Measurements from ENCODE around the gene MS4A1.
"Not testable (repeated sequence)": the region's sequence is repeated elsewhere in the genome, so short reads cannot be mapped to it uniquely, and the experiment has no call there.

MS4A1 gene

DNA sequence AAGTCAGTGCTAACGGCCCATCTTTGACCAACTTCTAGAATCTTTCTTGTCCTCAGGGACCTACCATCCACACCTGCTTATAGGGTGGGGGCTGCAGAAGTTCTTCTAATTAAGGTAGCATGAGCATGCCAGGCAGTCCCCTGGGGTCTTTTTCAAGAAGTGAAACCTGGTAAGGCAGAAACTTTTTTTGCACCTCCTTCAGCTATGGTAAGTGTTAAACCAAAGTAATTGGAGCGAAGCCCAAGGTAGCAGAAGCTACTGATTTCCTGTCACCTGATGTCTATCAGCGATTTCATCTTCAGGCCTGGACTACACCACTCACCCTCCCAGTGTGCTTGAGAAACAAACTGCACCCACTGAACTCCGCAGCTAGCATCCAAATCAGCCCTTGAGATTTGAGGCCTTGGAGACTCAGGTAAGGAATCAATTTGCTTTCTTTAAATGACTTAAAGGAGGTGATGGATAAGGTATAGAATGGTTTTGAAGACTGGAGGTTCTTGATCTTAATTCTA is at the start of gene MS4A1:
MS4A1 (plus strand) TSS at position 317 of the 512 bp plus-strand sequence. CDS start 6,528 bp downstream, outside the sequence.
- no peak for DNase-seq

DNA sequence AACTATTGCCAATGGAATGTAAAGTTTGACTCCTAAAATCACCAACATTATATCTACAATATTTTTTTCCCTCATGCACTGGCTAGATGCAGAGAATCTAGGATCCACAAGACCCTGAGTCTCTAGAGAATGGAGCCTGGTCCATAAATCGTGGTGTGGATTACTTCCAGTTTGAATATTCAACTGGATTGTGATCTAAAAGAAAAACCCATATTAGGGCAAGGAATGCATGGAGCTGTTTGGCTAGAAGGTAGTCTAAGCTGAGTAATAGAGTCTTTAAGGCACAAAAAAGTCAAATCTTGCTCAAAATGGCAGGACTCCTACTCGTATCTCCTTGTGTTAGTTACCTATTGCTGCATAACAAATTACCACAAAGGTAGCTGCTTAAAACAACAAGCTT is 35.6 kb upstream of the MS4A1 start:
- no peak for DNase-seq

DNA sequence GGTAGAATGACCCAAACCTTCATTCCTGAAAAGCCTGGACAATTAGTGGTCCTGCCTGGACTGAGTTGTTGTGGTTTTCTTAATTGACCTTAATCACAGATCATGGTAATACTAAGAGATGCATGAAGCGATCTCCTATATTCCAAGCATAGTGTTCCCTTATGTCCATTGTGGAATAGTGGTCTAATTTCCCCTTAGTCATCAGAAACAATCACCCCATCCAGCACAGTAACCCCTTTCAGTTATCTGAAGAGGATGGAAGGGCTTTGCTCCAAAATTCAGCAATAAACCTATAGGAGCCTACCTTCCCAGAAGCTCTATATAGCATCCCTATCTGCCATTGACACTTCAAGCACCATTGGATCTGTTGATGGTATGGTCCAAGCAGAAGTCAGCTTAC is 33.0 kb upstream of the MS4A1 start:
- no peak for DNase-seq

DNA sequence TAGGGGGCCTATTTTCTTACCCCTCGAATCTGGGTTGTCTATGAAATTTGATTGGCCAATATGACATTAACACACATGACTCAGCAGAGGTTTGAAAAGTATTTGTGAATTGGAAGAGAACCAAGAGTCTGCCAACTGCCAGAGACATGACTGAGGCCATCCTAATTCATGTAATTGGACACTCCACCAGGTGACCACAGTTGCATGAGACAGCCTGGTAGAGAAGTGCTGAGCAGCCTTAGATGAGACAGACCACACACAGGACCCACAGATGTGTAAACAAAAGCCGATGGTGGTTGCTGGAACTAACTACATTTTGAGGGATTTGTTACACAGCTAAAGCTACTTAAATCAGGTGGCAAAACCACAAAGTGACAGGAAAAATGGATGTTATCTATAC is 27.1 kb upstream of the MS4A1 start:
- peak; percentile 7 for DNase-seq

DNA sequence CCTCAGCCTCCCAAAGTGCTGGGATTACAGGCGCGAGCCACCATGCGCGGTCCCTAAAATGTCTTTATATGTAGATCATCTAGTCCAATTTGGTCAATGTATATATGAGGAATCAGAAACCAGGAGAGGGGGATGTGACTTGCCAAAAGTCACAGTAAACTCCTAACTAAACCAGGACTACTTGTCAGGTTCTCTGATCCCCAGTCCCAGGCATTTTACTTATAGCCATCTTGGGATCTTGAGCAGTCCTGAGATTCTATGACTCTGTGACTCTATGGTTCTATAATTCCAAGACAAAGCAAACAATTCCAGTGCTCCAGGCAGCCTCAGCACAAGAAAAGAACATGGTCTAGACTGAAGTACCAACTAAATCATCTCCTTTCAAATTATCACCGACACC is 26.4 kb upstream of the MS4A1 start, which contains the start of gene MS4A5:
MS4A5 (plus strand) TSS at position 301 of the 400 bp plus-strand sequence. CDS start 103 bp downstream, outside the sequence.
- no peak for DNase-seq

DNA sequence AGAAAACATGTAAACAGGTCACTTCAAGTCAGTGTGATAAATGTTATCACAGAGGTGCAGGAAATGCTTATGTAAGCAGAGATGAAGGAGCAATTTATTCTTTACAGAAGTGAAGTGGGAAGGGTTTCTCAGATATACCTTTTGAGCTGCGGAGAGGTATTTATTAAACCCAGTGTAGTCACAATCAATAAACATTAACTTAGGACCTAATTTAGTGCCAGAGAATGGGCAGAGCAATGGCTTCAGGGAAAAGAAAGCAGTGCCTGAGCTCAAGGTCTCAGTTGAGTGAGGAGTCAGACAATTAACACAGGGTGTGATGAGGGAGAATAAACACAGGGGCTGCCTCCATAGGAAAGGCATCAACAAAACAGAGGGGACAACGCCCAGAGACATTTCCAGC is 24.4 kb upstream of the MS4A1 start:
- DNase-seq: no peak

DNA sequence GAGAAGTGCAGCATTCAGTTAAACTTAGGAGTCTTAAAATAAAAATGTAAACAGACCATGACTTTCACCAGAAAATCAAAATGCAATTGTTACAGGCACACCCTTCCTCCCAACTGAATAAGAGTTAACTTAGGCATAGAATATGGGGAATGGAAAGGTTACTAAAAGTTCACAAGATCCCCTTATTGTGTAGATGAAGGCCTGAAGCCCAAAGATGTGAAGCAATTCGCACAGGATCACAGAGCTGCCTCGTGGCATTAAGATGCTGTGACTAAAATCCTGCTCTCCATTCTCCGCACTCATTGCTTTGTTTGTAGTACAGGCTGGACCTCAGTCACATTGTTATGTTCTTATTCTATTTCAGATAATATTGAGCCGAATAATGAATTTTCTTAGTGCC is 22.2 kb upstream of the MS4A1 start:
- no peak for DNase-seq

DNA sequence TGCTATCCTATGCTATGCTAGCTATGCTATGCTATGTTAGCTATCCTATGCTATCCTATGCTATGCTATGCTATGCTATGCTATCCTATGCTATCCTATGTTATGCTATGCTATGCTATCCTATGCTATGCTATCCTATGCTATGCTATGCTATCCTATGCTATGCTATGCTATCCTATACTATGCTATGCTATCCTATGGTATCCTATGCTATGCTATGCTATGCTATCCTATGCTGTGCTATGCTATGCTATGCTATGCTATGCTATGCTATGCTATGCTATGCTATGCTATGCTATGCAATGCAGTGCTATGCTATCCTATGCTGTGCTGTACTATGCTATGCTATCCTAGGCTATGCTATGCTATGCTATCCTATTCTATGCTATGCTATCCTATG is 8.6 kb upstream of the MS4A1 start:
- no peak for DNase-seq

DNA sequence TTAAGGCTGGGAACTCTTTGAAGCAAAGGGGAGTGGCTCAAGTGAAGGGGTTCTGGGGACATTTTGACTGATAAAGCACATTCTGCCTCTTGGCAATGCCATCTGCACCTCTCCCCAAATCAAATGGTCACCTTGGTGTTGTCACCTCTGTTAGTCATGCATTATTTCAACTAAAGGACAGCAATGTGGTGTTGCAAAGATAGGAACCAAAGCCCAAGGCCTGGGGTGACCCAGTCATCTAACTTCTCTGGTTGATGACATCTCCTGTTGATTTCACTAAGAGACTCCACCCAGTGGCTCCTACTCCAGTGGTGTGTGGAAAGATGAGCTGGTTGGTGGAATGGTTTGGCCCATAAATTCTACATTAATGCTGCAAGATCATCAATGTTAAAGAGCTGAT is 7.8 kb upstream of the MS4A1 start:
- DNase-seq: no peak

DNA sequence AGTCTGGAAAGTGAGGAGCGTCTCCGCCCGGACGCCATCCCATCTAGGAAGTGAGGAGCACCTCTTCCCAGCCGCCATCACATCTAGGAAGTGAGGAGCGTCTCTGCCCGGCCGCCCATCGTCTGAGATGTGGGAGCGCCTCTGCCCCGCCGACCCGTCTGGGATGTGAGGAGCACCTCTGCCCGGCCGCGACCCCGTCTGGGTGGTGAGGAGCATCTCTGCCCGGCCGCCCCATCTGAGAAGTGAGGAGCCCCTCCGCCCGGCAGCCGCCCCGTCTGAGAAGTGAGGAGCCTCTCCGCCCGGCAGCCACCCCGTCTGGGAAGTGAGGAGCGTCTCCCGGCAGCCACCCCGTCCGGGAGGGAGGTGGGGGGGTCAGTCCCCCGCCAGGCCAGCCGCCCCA is 4.5 kb upstream of the MS4A1 start:
- not testable (repeated sequence) for DNase-seq

DNA sequence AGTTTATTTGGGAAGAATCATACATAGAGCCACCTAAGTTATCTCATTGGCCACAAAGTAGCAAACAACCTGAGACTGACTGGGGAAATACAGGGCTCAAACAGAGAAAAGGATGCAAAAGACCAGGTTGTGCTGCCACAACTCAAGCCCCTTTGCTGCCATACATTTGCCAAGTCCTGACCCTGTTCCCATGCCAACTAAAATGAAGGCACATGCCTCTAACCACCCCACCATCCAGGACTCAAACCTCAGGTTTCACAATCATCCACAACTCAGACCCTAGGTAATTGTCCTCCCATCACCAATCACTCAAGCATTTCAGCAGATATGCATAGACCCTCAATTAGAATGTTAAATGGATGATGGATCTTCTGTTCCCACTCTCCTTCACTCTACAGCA is 1.4 kb upstream of the MS4A1 start:
- DNase-seq: no peak

DNA sequence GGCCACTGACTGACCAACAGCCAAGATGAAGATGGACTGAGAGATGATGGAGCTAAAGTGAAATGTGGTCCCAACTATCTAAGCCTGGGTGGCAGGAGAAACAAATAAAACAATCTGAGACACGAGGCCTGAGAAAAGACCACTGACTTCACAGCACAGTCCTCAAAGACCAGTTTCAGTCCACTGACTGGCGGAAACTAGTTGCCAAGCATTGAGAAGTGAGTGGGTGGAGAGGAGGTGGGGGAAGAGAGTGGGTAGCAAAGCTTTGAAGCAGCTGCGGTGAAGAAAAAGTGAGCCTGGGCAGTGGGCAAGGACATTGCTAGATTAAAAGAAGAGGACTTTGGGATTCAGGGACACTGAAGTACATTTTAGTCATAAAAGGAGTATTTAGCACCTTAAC is 1.9 kb downstream of the MS4A1 start:
- no peak for DNase-seq

DNA sequence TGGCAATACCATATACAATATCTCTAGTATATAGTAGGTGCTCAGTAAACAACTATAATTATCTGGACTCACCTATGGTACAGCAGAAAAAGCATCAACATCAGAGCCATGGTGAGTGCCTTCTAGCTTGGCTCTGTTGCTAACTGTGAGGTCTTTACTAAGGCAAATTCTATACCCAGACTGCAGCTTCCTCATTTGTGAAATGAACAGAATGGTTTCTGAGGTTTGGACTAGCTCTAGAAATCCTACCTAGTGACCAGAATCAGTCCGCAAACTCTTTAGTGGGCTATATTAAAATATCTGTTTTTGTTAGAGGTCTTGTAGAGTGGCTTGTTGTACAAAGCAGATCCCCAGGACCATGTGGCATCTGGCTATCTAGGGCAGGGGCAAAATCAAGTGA is 3.7 kb downstream of the MS4A1 start:
- no peak for DNase-seq

DNA sequence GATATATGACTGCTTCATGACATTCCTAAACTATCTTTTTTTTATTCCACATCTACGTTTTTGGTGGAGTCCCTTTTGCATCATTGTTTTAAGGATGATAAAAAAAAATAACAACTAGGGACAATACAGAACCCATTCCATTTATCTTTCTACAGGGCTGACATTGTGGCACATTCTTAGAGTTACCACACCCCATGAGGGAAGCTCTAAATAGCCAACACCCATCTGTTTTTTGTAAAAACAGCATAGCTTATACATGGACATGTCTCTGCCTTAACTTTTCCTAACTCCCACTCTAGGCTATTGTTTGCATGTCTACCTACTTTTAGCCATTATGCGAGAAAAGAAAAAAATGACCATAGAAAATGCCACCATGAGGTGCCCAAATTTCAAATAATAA is 13.2 kb downstream of the MS4A1 start:
- DNase-seq: no peak

DNA sequence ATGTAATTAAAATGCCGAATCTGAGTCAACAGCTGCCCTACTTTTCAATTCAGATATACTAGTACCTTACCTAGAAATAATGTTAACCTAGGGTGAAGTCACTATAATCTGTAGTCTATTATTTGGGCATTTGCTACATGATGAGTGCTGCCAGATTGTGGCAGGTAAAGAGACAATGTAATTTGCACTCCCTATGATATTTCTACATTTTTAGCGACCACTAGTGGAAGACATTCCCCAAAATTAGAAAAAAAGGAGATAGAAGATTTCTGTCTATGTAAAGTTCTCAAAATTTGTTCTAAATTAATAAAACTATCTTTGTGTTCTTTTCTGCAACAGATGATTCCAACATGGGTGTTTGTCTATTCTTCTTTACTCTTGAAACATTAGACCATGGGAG is 14.1 kb downstream of the MS4A1 start:
- no peak for DNase-seq

DNA sequence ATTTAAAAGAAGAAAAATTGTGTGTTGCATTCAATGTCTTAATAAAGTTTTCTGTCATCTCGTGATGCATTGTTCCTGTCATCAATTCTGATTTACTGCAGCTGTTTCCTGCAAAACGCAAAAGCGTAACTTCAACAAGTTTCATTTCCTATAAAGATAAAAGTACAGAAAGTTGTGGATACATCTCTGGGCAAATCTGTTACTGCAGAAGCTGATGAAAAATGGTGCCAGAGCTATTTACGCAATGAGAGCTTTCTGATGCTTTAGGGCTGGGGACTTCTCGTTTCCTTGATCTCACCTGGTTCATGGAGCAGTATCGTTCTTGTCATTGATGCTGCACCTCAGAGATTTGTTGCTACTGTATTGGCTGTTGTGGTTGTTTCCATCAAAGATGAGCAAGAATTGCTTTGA is 21.4 kb downstream of the MS4A1 start:
- DNase-seq: peak; percentile 34

DNA sequence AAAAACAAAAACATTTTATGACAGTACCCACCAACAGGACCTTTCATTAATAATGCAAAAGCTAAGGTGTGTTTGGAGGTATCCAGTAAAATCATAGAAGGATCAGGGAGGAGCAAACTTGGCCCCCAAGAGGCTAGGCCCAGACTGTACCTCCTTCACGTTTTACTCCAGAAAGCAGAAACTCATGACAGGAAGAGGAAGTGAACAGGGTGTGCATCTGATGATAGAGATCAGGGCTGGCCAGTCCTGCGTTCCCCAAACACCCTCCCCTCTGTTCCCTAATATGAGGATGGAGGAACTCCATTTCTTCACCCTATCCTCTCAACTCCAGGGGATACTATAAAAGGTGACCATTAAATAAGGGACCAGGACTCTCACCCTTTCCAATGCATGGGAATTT is 26.7 kb downstream of the MS4A1 start:
- peak; percentile 76 for DNase-seq

DNA sequence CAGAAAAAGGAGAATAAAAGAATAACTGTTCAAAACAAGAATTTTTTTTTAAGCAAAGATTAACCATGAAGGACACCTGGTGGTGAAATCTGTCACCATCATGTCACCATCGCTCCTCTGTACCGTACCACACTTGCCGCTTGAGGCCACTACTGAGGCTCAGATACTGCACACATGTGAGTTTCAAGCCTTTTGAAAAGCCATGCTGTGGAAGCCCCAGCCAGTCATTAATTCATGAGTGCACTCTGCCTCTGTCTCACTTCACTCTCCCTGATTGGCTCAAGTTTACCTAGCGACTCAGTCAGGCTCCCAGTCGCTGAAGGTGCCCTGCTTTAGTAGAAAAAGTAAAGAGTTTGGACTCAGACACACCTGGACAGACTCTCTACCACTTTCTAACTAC is 30.3 kb downstream of the MS4A1 start:
- DNase-seq: peak; percentile 61

DNA sequence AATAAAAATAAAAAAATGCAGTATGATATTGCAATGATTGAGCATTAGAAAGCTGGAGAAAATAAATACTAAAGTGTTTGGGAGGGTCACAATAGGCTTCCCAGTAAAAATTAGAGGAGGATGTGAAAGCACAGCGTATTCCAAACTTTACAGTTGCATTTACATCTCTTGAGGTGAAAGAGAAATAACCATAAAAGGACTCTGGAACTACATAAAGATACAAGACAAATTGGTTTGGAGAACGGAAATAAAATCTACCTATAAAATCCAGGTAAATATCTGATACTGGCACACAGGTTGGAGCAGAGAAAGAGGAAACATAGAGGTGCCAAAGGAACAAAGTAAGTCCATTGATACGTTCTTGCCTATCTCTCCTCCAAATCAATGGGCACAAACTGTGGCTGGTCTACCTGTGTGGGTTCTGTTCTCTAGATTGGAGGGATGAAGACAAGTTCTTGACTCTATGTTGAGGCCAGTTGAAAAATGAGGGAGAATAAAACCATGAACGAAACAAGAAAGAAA is 36.9 kb downstream of the MS4A1 start, which contains the start of gene MS4A12:
MS4A12 (plus strand) TSS at position 291 of the 522 bp plus-strand sequence. CDS start 4,541 bp downstream, outside the sequence.
- no peak for DNase-seq

DNA sequence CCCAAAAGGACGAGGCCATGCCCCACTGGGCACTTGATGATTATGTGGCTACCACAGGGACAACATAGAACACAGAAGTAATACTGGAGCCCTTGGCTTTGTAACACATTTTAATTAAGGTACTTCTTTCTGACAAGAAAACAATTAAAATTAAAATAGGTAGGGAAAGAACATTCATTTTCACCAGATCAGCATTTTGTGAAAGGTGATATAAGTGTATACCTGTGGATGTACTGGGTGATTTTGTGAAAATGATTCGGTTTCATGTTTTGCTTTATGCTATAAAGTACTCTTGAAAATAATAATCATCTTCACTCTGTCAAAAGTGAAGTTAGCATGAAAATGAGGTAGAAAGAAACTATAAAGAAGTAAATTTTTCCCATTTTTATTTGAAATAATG is 37.8 kb downstream of the MS4A1 start:
- no peak for DNase-seq

DNA sequence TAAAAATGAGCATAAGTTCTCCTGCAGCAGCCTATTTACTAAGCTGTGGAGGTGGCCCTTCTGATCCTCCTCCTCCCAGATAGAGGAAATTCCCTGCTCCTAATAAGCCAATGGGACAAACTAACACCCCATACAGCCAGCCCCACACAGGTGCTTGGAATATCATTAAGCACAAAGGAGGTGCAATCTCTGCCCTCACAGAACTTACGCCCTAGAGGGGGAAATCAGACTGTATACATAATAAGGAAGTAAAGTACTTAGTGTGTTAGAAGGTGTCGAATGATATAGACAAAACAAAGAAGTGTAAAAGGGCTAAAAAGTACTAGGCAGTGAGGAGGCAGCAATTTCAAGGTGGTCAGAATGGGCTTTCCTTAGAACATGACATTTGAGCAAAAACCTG is 42.8 kb downstream of the MS4A1 start:
- DNase-seq: no peak

DNA sequence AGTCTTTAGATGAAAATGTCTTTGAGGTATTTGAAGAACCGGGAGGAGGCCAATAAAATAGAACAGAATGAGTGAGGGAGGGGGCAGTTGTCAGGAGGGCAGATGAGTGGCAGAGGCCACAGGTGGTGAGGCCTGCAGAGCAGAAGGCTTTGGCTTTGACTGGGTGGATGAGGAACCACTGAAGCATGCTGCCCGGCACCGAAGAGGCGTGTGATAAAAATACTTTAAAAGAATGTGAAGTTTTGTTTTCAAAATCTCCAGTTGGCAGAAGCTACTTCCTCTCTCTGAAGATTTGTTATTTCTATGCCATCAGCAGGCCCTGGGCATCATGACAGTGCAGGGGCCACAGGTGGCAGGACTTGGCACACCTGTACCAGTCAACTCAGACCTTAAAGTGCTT is 43.2 kb downstream of the MS4A1 start:
- DNase-seq: no peak

DNA sequence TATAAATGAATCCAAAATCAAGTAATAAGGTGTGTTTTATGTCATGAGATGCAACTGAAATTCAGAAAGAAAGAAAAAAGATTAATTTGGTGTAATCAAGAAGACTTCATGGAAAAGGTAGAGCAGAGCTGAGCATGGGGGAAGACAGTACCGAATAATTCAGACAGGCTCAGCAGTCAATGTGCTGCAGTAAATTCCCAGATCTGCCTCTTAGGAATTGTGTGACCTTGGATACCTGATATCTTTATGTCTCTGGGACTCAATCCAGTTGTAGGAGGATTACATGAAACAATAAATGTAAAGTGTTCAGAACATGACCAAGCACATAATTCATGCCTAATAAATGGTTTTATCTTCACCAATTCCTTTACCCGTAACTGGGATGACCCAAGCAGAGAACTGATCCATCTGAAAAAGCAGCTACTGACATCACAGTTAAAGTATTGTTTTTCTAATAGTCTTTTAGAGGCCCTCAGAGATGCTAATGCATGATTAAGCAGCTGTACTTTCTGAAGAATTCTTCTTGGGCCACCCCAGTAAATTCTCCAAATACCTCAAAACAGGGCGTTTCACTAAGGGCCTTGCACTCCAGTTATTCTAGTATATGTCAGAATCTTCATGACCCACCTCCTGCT is 44.7 kb downstream of the MS4A1 start:
- DNase-seq: no peak

DNA sequence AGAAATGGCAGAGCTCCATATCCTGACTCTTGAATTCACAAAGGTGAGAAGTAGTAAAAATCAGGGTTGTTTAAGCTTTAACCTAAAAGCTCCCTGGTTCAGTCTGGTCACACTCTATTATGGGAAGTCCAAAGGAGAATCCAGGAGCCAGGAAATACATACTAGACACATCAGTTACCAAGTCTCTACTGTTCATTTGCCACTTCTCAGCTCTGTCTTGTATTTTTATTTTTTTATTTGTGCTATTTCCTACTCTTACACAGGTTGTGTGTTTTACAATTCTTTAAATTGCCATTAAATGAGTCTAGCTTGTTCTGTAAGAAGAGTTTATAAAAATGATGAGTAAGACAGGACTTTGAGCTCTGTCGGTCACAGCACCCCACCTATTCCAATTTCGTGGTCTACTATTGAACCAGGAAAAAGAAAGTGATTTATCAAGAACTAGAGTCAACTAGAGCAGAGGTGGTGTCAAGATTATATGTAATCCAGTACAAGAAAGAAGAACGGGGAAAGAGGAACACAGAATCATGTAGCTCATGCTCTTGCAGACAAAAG is 46.7 kb downstream of the MS4A1 start:
- DNase-seq: no peak
